ENCODE data around the gene TFAP2A.

- no peak for TF ChIP-seq CTCF (IDR thresholded peaks at IDR 0.05)
- peak; percentile 89 for TF ChIP-seq EZH2 (IDR thresholded peaks at IDR 0.05)
Measured at GRCh38 chr6:10416863-10417641, 2.2 kb upstream of the TFAP2A start.

Measured in neural progenitor cell (in vitro differentiated cells).